SU-DHL-6 (cell line): ENCODE data around the gene PXMP4.

Experiments used
- CTCF ChIP-seq: fragments of 200-600 bp; sonication (generic); IDR thresholded peaks from one replicate; pipeline ENCODE4 v1.5.1; 2017; ENCODE audit warnings: antibody characterized with exemption, mild to moderate bottlenecking, low read length, moderate library complexity; ENCODE audit not compliant: insufficient read depth, poor library complexity, severe bottlenecking
- EZH2phosphoT487 ChIP-seq: fragments of 200-600 bp; sonication (generic), shearing (Covaris generic); conservative IDR thresholded peaks from 2 replicates; pipeline ENCODE4 v1.6.1; 2018; ENCODE audit warnings: mild to moderate bottlenecking, antibody characterized with exemption, low read length, moderate library complexity, mixed read lengths

GRCh38 chr20:33751775-33752174, 31.7 kb upstream of the PXMP4 start:
- TF ChIP-seq CTCF: no peak
- TF ChIP-seq EZH2phosphoT487: no peak
